Measurements from ENCODE around the gene GALNT17.

- no peak for TF ChIP-seq CTCF (conservative IDR thresholded peaks at IDR 0.05; ENCODE audit: low read depth, low read length)
- no peak for TF ChIP-seq EZH2 (IDR thresholded peaks at IDR 0.05; ENCODE audit: borderline replicate concordance, low read depth, low read length, poor library complexity, severe bottlenecking)
Observed at GRCh38 chr7:71132127-71132376, at the start of gene GALNT17.

Data from A673 (cell line).